B cell (primary cell): ENCODE measurements around the gene BRINP3. TPM values are rescaled to one million over a fixed set of nuclear protein-coding genes. Genes with fewer than 3 reads are reported as not detected.

ENCODE experiments used
- ATAC-seq: fragments of 200-7000 bp; cut with Tn5 transposase; one replicate; pipeline ENCODE4 v1.10.0; 2021; ENCODE audit warnings: low read depth, mild to moderate bottlenecking, moderate number of reproducible peaks, moderate library complexity
- CTCF ChIA-PET: fragments of 350-600 bp; sonication (Branson Sonifier 250); formaldehyde crosslinking; loops from one replicate; lab custom pipeline; 2021; ENCODE audit warnings: antibody characterized with exemption, inconsistent platforms; lab: Charles Lee
- POLR2A ChIA-PET: fragments of 350-600 bp; sonication (Branson Sonifier 250); formaldehyde crosslinking; loops from one replicate; lab custom pipeline; 2021; ENCODE audit warnings: antibody characterized with exemption; lab: Charles Lee
- DNase-seq: peaks from one replicate; pipeline ENCODE4 v3.0.0; 2013
- H2AFZ ChIP-seq: 2 replicates; pipeline ENCODE4 v1.6.1; 2012; ENCODE audit warnings: mild to moderate bottlenecking, low read depth, low read length; ENCODE audit not compliant: insufficient read depth, poor library complexity, severe bottlenecking
- H3K27ac ChIP-seq, 2 donors: 1 replicate in 1 of 2; 2 replicates in 1 of 2; pipeline ENCODE4 v1.5.1; 2012 to 2013; ENCODE audit warnings: low read length in 2 of 2, mild to moderate bottlenecking in 2 of 2, moderate library complexity in 1 of 2
- H3K27me3 ChIP-seq, 4 experiments: fragments of 200-600 bp in 1 of 4; sonication (generic) in 1 of 4; replicated peaks in 1 of 4; 1 replicate in 2 of 4; 2 replicates in 2 of 4; pipeline versions ENCODE4 v1.6.1 to v1.7.0; 2013 to 2016; ENCODE audit warnings: low read length in 3 of 4, mild to moderate bottlenecking in 2 of 4, mixed read lengths in 1 of 4, moderate library complexity in 1 of 4; ENCODE audit not compliant: insufficient read depth in 4 of 4, control insufficient read depth in 3 of 4; ENCODE audit errors: control extremely low read depth in 1 of 4
- H3K36me3 ChIP-seq, 2 experiments: replicated peaks in 1 of 2; 1 replicate in 1 of 2; 2 replicates in 1 of 2; pipeline versions ENCODE4 v1.6.1 to v1.7.1; 2013; ENCODE audit warnings: low read length in 1 of 2; ENCODE audit not compliant: insufficient read depth in 2 of 2, control insufficient read depth in 1 of 2; ENCODE audit errors: control extremely low read depth in 1 of 2, extremely low read depth in 1 of 2
- H3K4me1 ChIP-seq, 2 donors: fragments of 200-600 bp in 1 of 2; sonication (generic) in 1 of 2; 1 replicate in 1 of 2; 2 replicates in 1 of 2; pipeline versions ENCODE4 v1.5.1 to v1.6.1; 2013 to 2017; ENCODE audit warnings: low read length in 2 of 2; ENCODE audit not compliant: control insufficient read depth in 2 of 2, insufficient read depth in 2 of 2
- H3K4me2 ChIP-seq: replicated peaks from 2 replicates; pipeline ENCODE3; 2012; ENCODE audit warnings: mild to moderate bottlenecking, low read depth, low read length; ENCODE audit not compliant: poor library complexity, severe bottlenecking
- H3K4me3 ChIP-seq, 5 experiments: fragments of 200-600 bp in 1 of 5; sonication (generic) in 1 of 5; 1 replicate in 3 of 5; 2 replicates in 2 of 5; pipeline versions ENCODE4 v1.5.1 to v1.7.0; 2011 to 2016; ENCODE audit warnings: low read length in 4 of 5, mild to moderate bottlenecking in 4 of 5, low read depth in 2 of 5, control low read depth in 1 of 5, moderate library complexity in 1 of 5; ENCODE audit not compliant: insufficient read depth in 1 of 5; ENCODE audit errors: control extremely low read depth in 1 of 5, extremely low read depth in 1 of 5
- H3K79me2 ChIP-seq: fragments of 200-600 bp; sonication (generic); one replicate; pipeline ENCODE4 v1.6.0; 2016; ENCODE audit warnings: low read length; ENCODE audit not compliant: control insufficient read depth, insufficient read depth
- H3K9ac ChIP-seq: fragments of 200-600 bp; sonication (generic); 2 replicates; pipeline ENCODE4 v1.6.1; 2017; ENCODE audit warnings: mild to moderate bottlenecking, low read length, moderate library complexity
- H3K9me3 ChIP-seq, 3 donors: one replicate each; pipeline versions ENCODE4 v1.6.1 to v1.7.1; 2013; ENCODE audit warnings: low read length in 2 of 3; ENCODE audit not compliant: control insufficient read depth in 2 of 3, insufficient read depth in 1 of 3; ENCODE audit errors: control extremely low read depth in 1 of 3
- H4K20me1 ChIP-seq: 2 replicates; pipeline ENCODE4 v1.6.0; 2012; ENCODE audit warnings: mild to moderate bottlenecking, low read length; ENCODE audit not compliant: insufficient read depth, control insufficient read depth, poor library complexity, severe bottlenecking
- H3K27ac Mint-ChIP-seq: one replicate; pipeline ENCODE4 v1.8.0; 2021; ENCODE audit warnings: mixed read lengths
- H3K27me3 Mint-ChIP-seq: one replicate; pipeline ENCODE4 v1.8.0; 2021; ENCODE audit warnings: mixed read lengths
- H3K4me1 Mint-ChIP-seq: one replicate; pipeline ENCODE4 v1.8.0; 2021; ENCODE audit warnings: mixed read lengths
- H3K4me3 Mint-ChIP-seq: one replicate; pipeline ENCODE4 v1.8.0; 2021; ENCODE audit warnings: mixed read lengths
- H3K9me3 Mint-ChIP-seq: one replicate; pipeline ENCODE4 v1.8.0; 2022; ENCODE audit warnings: mixed read lengths; ENCODE audit not compliant: insufficient read depth
- EZH2 ChIP-seq: IDR thresholded peaks from 2 replicates; pipeline ENCODE4 v1.6.1; 2012; ENCODE audit warnings: borderline replicate concordance, low read depth, mild to moderate bottlenecking, moderate library complexity, low read length; ENCODE audit not compliant: insufficient read depth, poor library complexity, severe bottlenecking
- WGBS: methylation state at CpG from one replicate; pipeline ENCODE4 v1.1.5; 2013; ENCODE audit warnings: missing lambda C conversion rate; ENCODE audit not compliant: insufficient coverage; 5-methylcytosine and 5-hydroxymethylcytosine counted together
- intact Hi-C: fragments of 100-400 bp; cut with micrococcal nuclease; formaldehyde crosslinking; loops from one replicate; pipeline ENCODE4 v1.10.0; 2022
- polyA plus RNA-seq: library from polyadenylated mRNA; depleted of rRNA; stranded (reverse); fragments of >200 nt; gene quantifications from 2 replicates; pipeline ENCODE4 v1.2.3, GENCODE V29; 2012
- total RNA-seq, 2 donors: library from RNA; stranded (reverse); fragments of 120-200 nt in 1 of 2; gene quantifications; 1 replicate in 1 of 2; 2 replicates in 1 of 2; pipeline versions ENCODE4 v1.2.3 to v1.2.4, GENCODE V29; 2013 to 2022
- TF ChIP-seq, protein P1 (sequence below): fragments of 200-600 bp; IDR thresholded peaks from one replicate; pipeline ENCODE4 v1.8.0; 2022; ENCODE audit warnings: antibody characterized with exemption, mild to moderate bottlenecking

The BRINP3 gene
- total and polyA plus RNA-seq, 2 donors (not counting 1 experiment from before 2014, with no cell fraction given) = not detected

DNA sequence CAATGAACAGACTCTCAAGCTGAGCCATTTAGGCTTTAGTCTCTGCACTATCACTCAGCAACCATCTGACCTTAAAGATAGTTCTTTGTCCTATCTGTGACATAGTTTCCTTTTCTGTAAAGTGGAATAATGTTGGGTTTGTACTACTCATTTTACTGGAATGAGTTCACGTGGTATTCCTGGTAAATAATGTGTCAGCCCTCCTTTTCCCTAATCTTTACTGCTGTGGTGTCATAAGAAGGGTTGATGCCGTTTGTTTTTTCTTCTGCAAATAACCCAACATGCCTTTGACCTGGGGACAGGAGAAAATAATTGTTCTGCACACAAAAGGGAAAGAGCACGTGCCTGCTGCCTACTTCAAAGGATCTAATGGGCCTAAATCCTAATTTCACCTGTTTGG is 297.8 kb downstream of the BRINP3 start:
- Histone ChIP-seq H3K9me3 (no peaks in the 10 kb centered on the region), H3K4me1 (no peaks in the 10 kb centered on the region), H2AFZ (no peak overlapping the region), H3K27me3 (no peaks in the 10 kb centered on the region), H3K4me3 (no peak overlapping the region), H4K20me1 (no peaks in the 10 kb centered on the region), H3K9ac (no peak overlapping the region), H3K4me2 (no peak overlapping the region), H3K27ac (no peak overlapping the region), H3K36me3 (no peaks in the 10 kb centered on the region), H3K79me2 (no peaks in the 10 kb centered on the region)
- no peak for DNase-seq
- CTCF ChIA-PET = no interaction called here
- intact Hi-C loops = no loop called here
- ATAC-seq = no peak
- H3K27ac Mint-ChIP-seq = no peak overlapping the region
- no CpG with 5 or more reads among the region's 3 CpGs for WGBS
- POLR2A ChIA-PET = no interaction called here
- H3K4me1 Mint-ChIP-seq = no peaks in the 10 kb centered on the region
- no peak overlapping the region for H3K4me3 Mint-ChIP-seq
- no peaks in the 10 kb centered on the region for H3K27me3 Mint-ChIP-seq
- TF ChIP-seq, protein P1, sequence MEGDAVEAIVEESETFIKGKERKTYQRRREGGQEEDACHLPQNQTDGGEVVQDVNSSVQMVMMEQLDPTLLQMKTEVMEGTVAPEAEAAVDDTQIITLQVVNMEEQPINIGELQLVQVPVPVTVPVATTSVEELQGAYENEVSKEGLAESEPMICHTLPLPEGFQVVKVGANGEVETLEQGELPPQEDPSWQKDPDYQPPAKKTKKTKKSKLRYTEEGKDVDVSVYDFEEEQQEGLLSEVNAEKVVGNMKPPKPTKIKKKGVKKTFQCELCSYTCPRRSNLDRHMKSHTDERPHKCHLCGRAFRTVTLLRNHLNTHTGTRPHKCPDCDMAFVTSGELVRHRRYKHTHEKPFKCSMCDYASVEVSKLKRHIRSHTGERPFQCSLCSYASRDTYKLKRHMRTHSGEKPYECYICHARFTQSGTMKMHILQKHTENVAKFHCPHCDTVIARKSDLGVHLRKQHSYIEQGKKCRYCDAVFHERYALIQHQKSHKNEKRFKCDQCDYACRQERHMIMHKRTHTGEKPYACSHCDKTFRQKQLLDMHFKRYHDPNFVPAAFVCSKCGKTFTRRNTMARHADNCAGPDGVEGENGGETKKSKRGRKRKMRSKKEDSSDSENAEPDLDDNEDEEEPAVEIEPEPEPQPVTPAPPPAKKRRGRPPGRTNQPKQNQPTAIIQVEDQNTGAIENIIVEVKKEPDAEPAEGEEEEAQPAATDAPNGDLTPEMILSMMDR = no peak
- no peak for TF ChIP-seq EZH2
- H3K9me3 Mint-ChIP-seq = peaks cover 3% of the 10 kb centered on the region

DNA sequence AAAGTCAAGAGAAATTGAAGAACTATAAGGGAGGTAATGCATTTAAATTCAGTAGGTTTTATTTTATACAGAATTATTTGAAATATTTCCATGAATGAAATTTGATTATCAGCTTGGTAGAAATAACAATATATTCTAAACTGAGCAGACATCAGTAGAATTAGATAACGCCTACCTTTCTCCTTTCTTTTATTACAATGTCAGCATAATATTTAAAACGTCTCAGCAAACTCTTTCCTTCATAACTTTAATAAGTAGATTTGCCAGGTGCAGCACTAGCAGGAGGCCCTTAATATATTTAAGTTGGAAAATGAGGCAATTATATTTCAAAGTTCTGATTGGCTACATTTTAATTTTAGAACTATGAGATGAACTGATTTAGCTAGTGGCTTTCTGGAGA is 298.8 kb downstream of the BRINP3 start:
- DNase-seq (no peak), ATAC-seq (no peak)
- no peaks in the 10 kb centered on the region for H3K4me1 ChIP-seq
- Mint-ChIP-seq H3K9me3 (peaks cover 5% of the 10 kb centered on the region), H3K4me1 (no peaks in the 10 kb centered on the region), H3K4me3 (no peak overlapping the region), H3K27me3 (no peaks in the 10 kb centered on the region), H3K27ac (no peak overlapping the region)
- no peak overlapping the region for H3K4me2 ChIP-seq
- TF ChIP-seq, protein P1 = no peak
- TF ChIP-seq EZH2 = no peak
- H3K36me3 ChIP-seq = no peaks in the 10 kb centered on the region
- intact Hi-C loops = no loop called here
- no peak overlapping the region for H3K27ac ChIP-seq
- no peaks in the 10 kb centered on the region for H3K27me3 ChIP-seq
- WGBS = no CpG with 5 or more reads among the region's 2 CpGs
- no peaks in the 10 kb centered on the region for H4K20me1 ChIP-seq
- H2AFZ ChIP-seq = no peak overlapping the region
- no peaks in the 10 kb centered on the region for H3K9me3 ChIP-seq
- ChIA-PET CTCF (no interaction called here), POLR2A (no interaction called here)
- no peak overlapping the region for H3K4me3 ChIP-seq
- no peak overlapping the region for H3K9ac ChIP-seq
- no peaks in the 10 kb centered on the region for H3K79me2 ChIP-seq
